ENCODE measurements around the gene SORCS3. TPM values are rescaled to one million over a fixed set of nuclear protein-coding genes. Genes with fewer than 3 reads are reported as not detected.

Gene SORCS3
- total RNA-seq, 1 donor from 2014 or later = 0.26 TPM

GRCh38 chr10:104778371-104778770, 137.3 kb downstream of the SORCS3 start:
- Histone ChIP-seq H3K4me3 (no peak overlapping the region), H3F3A (ENCODE audit: low read depth) (no peaks in the 10 kb centered on the region), H3K4me1 (no peaks in the 10 kb centered on the region), H3K9me3 (ENCODE audit: low read depth) (no peaks in the 10 kb centered on the region), H3K27ac (no peak overlapping the region), H3K36me3 (no peaks in the 10 kb centered on the region), H3K9ac (no peak overlapping the region), H4K20me1 (ENCODE audit: low read depth) (no peaks in the 10 kb centered on the region), H2AFZ (replicated peaks) (no peak overlapping the region), H3K79me2 (ENCODE audit: low read depth) (no peaks in the 10 kb centered on the region), H3K4me2 (no peak overlapping the region), H3K27me3 (no peaks in the 10 kb centered on the region)
- peaks cover 3% of the 10 kb centered on the region for H3K4me1 Mint-ChIP-seq
- no peaks in the 10 kb centered on the region for H3K9me3 Mint-ChIP-seq
- TF ChIP-seq EZH2phosphoT487 (IDR thresholded peaks at IDR 0.05) = no peak
- TF ChIP-seq EZH2 (IDR thresholded peaks at IDR 0.05) = no peak
- TF ChIP-seq, protein P1, sequence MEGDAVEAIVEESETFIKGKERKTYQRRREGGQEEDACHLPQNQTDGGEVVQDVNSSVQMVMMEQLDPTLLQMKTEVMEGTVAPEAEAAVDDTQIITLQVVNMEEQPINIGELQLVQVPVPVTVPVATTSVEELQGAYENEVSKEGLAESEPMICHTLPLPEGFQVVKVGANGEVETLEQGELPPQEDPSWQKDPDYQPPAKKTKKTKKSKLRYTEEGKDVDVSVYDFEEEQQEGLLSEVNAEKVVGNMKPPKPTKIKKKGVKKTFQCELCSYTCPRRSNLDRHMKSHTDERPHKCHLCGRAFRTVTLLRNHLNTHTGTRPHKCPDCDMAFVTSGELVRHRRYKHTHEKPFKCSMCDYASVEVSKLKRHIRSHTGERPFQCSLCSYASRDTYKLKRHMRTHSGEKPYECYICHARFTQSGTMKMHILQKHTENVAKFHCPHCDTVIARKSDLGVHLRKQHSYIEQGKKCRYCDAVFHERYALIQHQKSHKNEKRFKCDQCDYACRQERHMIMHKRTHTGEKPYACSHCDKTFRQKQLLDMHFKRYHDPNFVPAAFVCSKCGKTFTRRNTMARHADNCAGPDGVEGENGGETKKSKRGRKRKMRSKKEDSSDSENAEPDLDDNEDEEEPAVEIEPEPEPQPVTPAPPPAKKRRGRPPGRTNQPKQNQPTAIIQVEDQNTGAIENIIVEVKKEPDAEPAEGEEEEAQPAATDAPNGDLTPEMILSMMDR (IDR thresholded peaks at IDR 0.05) = no peak
- H3K27ac Mint-ChIP-seq = no peak overlapping the region
- no peaks in the 10 kb centered on the region for H3K36me3 Mint-ChIP-seq
- H3K27me3 Mint-ChIP-seq (ENCODE audit: insufficient read depth, low read depth) = peaks cover 3% of the 10 kb centered on the region
- no peak overlapping the region for H3K4me3 Mint-ChIP-seq
- no peak for DNase-seq (ENCODE audit: low spot score)

GRCh38 chr10:104779701-104780100, 138.6 kb downstream of the SORCS3 start:
- Mint-ChIP-seq H3K27ac (peak overlapping the region; percentile 79), H3K9me3 (no peaks in the 10 kb centered on the region), H3K27me3 (ENCODE audit: insufficient read depth, low read depth) (peaks cover 3% of the 10 kb centered on the region), H3K4me1 (peaks cover 3% of the 10 kb centered on the region), H3K4me3 (no peak overlapping the region), H3K36me3 (no peaks in the 10 kb centered on the region)
- no peak overlapping the region for H3K4me3 ChIP-seq
- H3K9ac ChIP-seq = no peak overlapping the region
- no peaks in the 10 kb centered on the region for H3K9me3 ChIP-seq (ENCODE audit: low read depth)
- no peaks in the 10 kb centered on the region for H4K20me1 ChIP-seq (ENCODE audit: low read depth)
- DNase-seq (ENCODE audit: low spot score) = no peak
- H3K79me2 ChIP-seq (ENCODE audit: low read depth) = no peaks in the 10 kb centered on the region
- no peak overlapping the region for H3K4me2 ChIP-seq
- no peaks in the 10 kb centered on the region for H3K36me3 ChIP-seq
- no peaks in the 10 kb centered on the region for H3K27me3 ChIP-seq
- H3F3A ChIP-seq (ENCODE audit: low read depth) = no peaks in the 10 kb centered on the region
- TF ChIP-seq EZH2phosphoT487 (IDR thresholded peaks at IDR 0.05) = no peak
- TF ChIP-seq EZH2 (IDR thresholded peaks at IDR 0.05) = no peak
- H2AFZ ChIP-seq (replicated peaks) = no peak overlapping the region
- no peak overlapping the region for H3K27ac ChIP-seq
- no peaks in the 10 kb centered on the region for H3K4me1 ChIP-seq

- H3K79me2 ChIP-seq (ENCODE audit: low read depth) = no peaks in the 10 kb centered on the region
- H3K36me3 ChIP-seq = no peaks in the 10 kb centered on the region
- no peaks in the 10 kb centered on the region for H3K9me3 ChIP-seq (ENCODE audit: low read depth)
- H3K9ac ChIP-seq = no peak overlapping the region
- H3K27me3 ChIP-seq = no peaks in the 10 kb centered on the region
- Mint-ChIP-seq H3K27me3 (ENCODE audit: insufficient read depth, low read depth) (peaks cover 3% of the 10 kb centered on the region), H3K9me3 (no peaks in the 10 kb centered on the region), H3K4me1 (peaks cover 3% of the 10 kb centered on the region), H3K27ac (no peak overlapping the region), H3K36me3 (no peaks in the 10 kb centered on the region), H3K4me3 (no peak overlapping the region)
- no peak overlapping the region for H2AFZ ChIP-seq (replicated peaks)
- H3K4me3 ChIP-seq = no peak overlapping the region
- H4K20me1 ChIP-seq (ENCODE audit: low read depth) = no peaks in the 10 kb centered on the region
- TF ChIP-seq, protein P1 (IDR thresholded peaks at IDR 0.05) = no peak
- TF ChIP-seq EZH2 (IDR thresholded peaks at IDR 0.05) (no peak), EZH2phosphoT487 (IDR thresholded peaks at IDR 0.05) (no peak)
- no peak for DNase-seq (ENCODE audit: low spot score)
- no peaks in the 10 kb centered on the region for H3F3A ChIP-seq (ENCODE audit: low read depth)
- H3K27ac ChIP-seq = no peak overlapping the region
- H3K4me1 ChIP-seq = no peaks in the 10 kb centered on the region
- H3K4me2 ChIP-seq = no peak overlapping the region
Measured at GRCh38 chr10:104780165-104780564, 139.1 kb downstream of the SORCS3 start.

GRCh38 chr10:104780946-104781595, 140.0 kb downstream of the SORCS3 start:
- Histone ChIP-seq H3K36me3 (no peaks in the 10 kb centered on the region), H3K4me1 (no peaks in the 10 kb centered on the region), H3K27ac (no peak overlapping the region), H3K4me3 (no peak overlapping the region), H3K9ac (no peak overlapping the region), H3K79me2 (ENCODE audit: low read depth) (no peaks in the 10 kb centered on the region), H4K20me1 (ENCODE audit: low read depth) (no peaks in the 10 kb centered on the region), H3K4me2 (no peak overlapping the region), H3K27me3 (no peaks in the 10 kb centered on the region), H3K9me3 (ENCODE audit: low read depth) (no peaks in the 10 kb centered on the region), H3F3A (ENCODE audit: low read depth) (no peaks in the 10 kb centered on the region), H2AFZ (replicated peaks) (no peak overlapping the region)
- Mint-ChIP-seq H3K4me3 (no peak overlapping the region), H3K27ac (no peak overlapping the region), H3K4me1 (peaks cover 9% of the 10 kb centered on the region), H3K27me3 (ENCODE audit: insufficient read depth, low read depth) (peaks cover 3% of the 10 kb centered on the region), H3K9me3 (no peaks in the 10 kb centered on the region), H3K36me3 (no peaks in the 10 kb centered on the region)
- no peak for TF ChIP-seq EZH2phosphoT487 (IDR thresholded peaks at IDR 0.05)
- no peak for TF ChIP-seq EZH2 (IDR thresholded peaks at IDR 0.05)
- TF ChIP-seq, protein P1 (IDR thresholded peaks at IDR 0.05) = no peak
- DNase-seq (ENCODE audit: low spot score) = no peak

Data from neural progenitor cell (in vitro differentiated cells).